HepG2 (cell line): ENCODE measurements around the gene GPC6. TPM values are rescaled to one million over a fixed set of nuclear protein-coding genes. Genes with fewer than 3 reads are reported as not detected.

Experiments
- ATAC-seq: fragments of 200-7000 bp; cut with Tn5 transposase; 3 replicates; pipeline ENCODE4 v1.9.1; 2020; ENCODE audit warnings: mild to moderate bottlenecking, moderate library complexity
- BruUV-seq: library from RNA; stranded (reverse); fragments of 400-500 nt; replicated peaks from 2 replicates; lab custom pipeline; 2021; lab: Mats Ljungman, UMichigan
- CTCF ChIA-PET: fragments of 300-600 bp; formaldehyde crosslinking; extraction: SDS; loops from one replicate; lab custom pipeline; 2021; ENCODE audit warnings: low total read pairs, inconsistent platforms, low intra/inter-chr PET ratio; lab: Yijun Ruan, JAX
- POLR2A ChIA-PET: fragments of 350-600 bp; sonication (Branson Sonifier 250); formaldehyde crosslinking; loops from one replicate; lab custom pipeline; 2020; ENCODE audit warnings: antibody characterized with exemption, inconsistent platforms; lab: Yijun Ruan, JAX
- DNase-seq: peaks from one replicate; pipeline ENCODE4 v3.0.0-alpha.2; 2015; ENCODE audit warnings: low spot score
- FAIRE-seq: peaks from 3 replicates; lab custom pipeline; 2011; peaks lifted over from hg19 to GRCh38; lab: Jason Lieb, UNC
- H2AFZ ChIP-seq: one replicate; pipeline ENCODE4 v1.6.1; 2011; ENCODE audit warnings: low read length, inconsistent platforms
- H3K27ac ChIP-seq: fragments of 300-600 bp; 3 replicates; pipeline ENCODE4 v1.8.0; 2011; ENCODE audit warnings: mixed run types, mild to moderate bottlenecking, mixed read lengths, low read length, inconsistent platforms; ENCODE audit not compliant: insufficient read depth; ENCODE audit errors: extremely low read length
- H3K27me3 ChIP-seq, 2 experiments: fragments of 200-600 bp in 1 of 2; 2 replicates in 1 of 2; 3 replicates in 1 of 2; pipeline versions ENCODE4 v1.6.0 to v1.8.0; 2011; ENCODE audit warnings: low read length in 2 of 2, mild to moderate bottlenecking in 2 of 2, moderate library complexity in 2 of 2, inconsistent platforms in 1 of 2; ENCODE audit not compliant: insufficient read depth in 2 of 2, control insufficient read depth in 1 of 2
- H3K36me3 ChIP-seq, 2 experiments: fragments of 200-600 bp in 1 of 2; replicated peaks in 1 of 2; 2 replicates in 1 of 2; 3 replicates in 1 of 2; pipeline versions ENCODE4 v1.5.1 to v1.8.0; 2011; ENCODE audit warnings: low read length in 2 of 2, inconsistent platforms in 1 of 2; ENCODE audit not compliant: insufficient read depth in 2 of 2, control insufficient read depth in 1 of 2
- H3K4me1 ChIP-seq: 2 replicates; pipeline ENCODE4 v1.5.1; 2012; ENCODE audit warnings: low read length, inconsistent platforms; ENCODE audit not compliant: insufficient read depth
- H3K4me2 ChIP-seq: 2 replicates; pipeline ENCODE4 v1.6.0; 2011; ENCODE audit warnings: low read depth, low read length, inconsistent platforms
- H3K4me3 ChIP-seq, 3 experiments: fragments of 200-600 bp in 1 of 3; sonication (generic), shearing (Covaris generic) in 1 of 3; replicated peaks in 1 of 3; 2 replicates each; pipeline ENCODE4 v1.5.1; 2011 to 2016; ENCODE audit warnings: low read length in 3 of 3, inconsistent platforms in 2 of 3, low read depth in 2 of 3, mild to moderate bottlenecking in 2 of 3, control low read depth in 1 of 3, mixed read lengths in 1 of 3; ENCODE audit not compliant: insufficient read depth in 1 of 3
- H3K79me2 ChIP-seq: one replicate; pipeline ENCODE4 v1.6.1; 2011; ENCODE audit warnings: low read length, inconsistent platforms; ENCODE audit not compliant: insufficient read depth
- H3K9ac ChIP-seq: 2 replicates; pipeline ENCODE4 v1.6.0; 2011; ENCODE audit warnings: mild to moderate bottlenecking, low read depth, low read length, inconsistent platforms; ENCODE audit not compliant: insufficient read depth
- H3K9me3 ChIP-seq: 2 replicates; pipeline ENCODE4 v1.5.1; 2012; ENCODE audit warnings: mild to moderate bottlenecking, low read length
- H4K20me1 ChIP-seq: 2 replicates; pipeline ENCODE4 v1.6.0; 2011; ENCODE audit warnings: inconsistent platforms, mild to moderate bottlenecking, low read length, moderate library complexity; ENCODE audit not compliant: insufficient read depth
- GATA4 ChIP-seq: sonication (generic); IDR thresholded peaks from 2 replicates; pipeline ENCODE4 v1.6.1; 2016; ENCODE audit warnings: antibody characterized with exemption, low read depth, borderline replicate concordance
- GLI4 ChIP-seq: sonication (generic); formaldehyde crosslinking; IDR thresholded peaks from 2 replicates; pipeline ENCODE4 v1.5.1; 2020; ENCODE audit warnings: missing genetic modification reagents, mild to moderate bottlenecking, moderate library complexity, borderline replicate concordance
- HDAC6 ChIP-seq: fragments of 200-600 bp; sonication (generic); IDR thresholded peaks from 2 replicates; pipeline ENCODE4 v1.7.0; 2017; ENCODE audit warnings: mild to moderate bottlenecking, antibody characterized with exemption, low read length, low read depth
- HMG20B ChIP-seq: conservative IDR thresholded peaks from 2 replicates; pipeline ENCODE4 v1.6.1; 2016; ENCODE audit warnings: missing genetic modification reagents, missing compliant biosample characterization
- HMGA1 ChIP-seq: sonication (generic); formaldehyde crosslinking; conservative IDR thresholded peaks from 2 replicates; pipeline ENCODE4 v1.4.0; 2020; ENCODE audit warnings: missing genetic modification reagents
- HMGXB4 ChIP-seq, 2 experiments: sonication (generic) in 1 of 2; formaldehyde crosslinking in 1 of 2; IDR thresholded peaks; 2 replicates each; pipeline versions ENCODE4 v1.4.0 to v1.6.1; 2018 to 2020; ENCODE audit warnings: missing genetic modification reagents in 2 of 2, borderline replicate concordance in 1 of 2, low read depth in 1 of 2, mild to moderate bottlenecking in 1 of 2, missing biosample characterization in 1 of 2
- HNRNPLL ChIP-seq: fragments of 200-400 bp; formaldehyde crosslinking; IDR thresholded peaks from 2 replicates; pipeline ENCODE4 v1.6.1; 2017; ENCODE audit warnings: mild to moderate bottlenecking, low read depth, low read length; ENCODE audit not compliant: poor library complexity, severe bottlenecking
- HOXA5 ChIP-seq: sonication (generic); formaldehyde crosslinking; IDR thresholded peaks from 2 replicates; pipeline ENCODE4 v1.4.0; 2020; ENCODE audit warnings: missing genetic modification reagents
- NRL ChIP-seq: sonication (generic); formaldehyde crosslinking; IDR thresholded peaks from 2 replicates; pipeline ENCODE4 v1.5.0; 2020; ENCODE audit warnings: missing genetic modification reagents, mild to moderate bottlenecking, moderate library complexity, borderline replicate concordance
- TOPORS ChIP-seq: sonication (generic); formaldehyde crosslinking; IDR thresholded peaks from 2 replicates; pipeline ENCODE4 v1.8.0; 2023; ENCODE audit warnings: mild to moderate bottlenecking, missing genetic modification reagents
- ZBTB37 ChIP-seq: sonication (generic); formaldehyde crosslinking; IDR thresholded peaks from 2 replicates; pipeline ENCODE4 v1.4.0; 2020; ENCODE audit warnings: mild to moderate bottlenecking, missing genetic modification reagents
- ZNF251 ChIP-seq: sonication (generic); formaldehyde crosslinking; IDR thresholded peaks from 2 replicates; pipeline ENCODE4 v1.9.0; 2021; ENCODE audit warnings: mild to moderate bottlenecking, missing genetic modification reagents
- WGBS: methylation state at CpG from one replicate; pipeline ENCODE4 v1.1.6; 2017; ENCODE audit warnings: low lambda C conversion rate; 5-methylcytosine and 5-hydroxymethylcytosine counted together
- in situ Hi-C: cut with HindIII; loops from 2 replicates; pipeline ENCODE4 v1.10.0; 2017; ENCODE audit warnings: low pct_unique_long_range_greater_than_20kb; ENCODE audit not compliant: extremely low pct_ligation_motif_present
- intact Hi-C: fragments of 100-400 bp; cut with micrococcal nuclease; formaldehyde crosslinking; loops from one replicate; pipeline ENCODE4 v1.10.0; 2022; ENCODE audit not compliant: unreplicated experiment
- polyA plus RNA-seq, 8 experiments: library from polyadenylated mRNA; depleted of rRNA in 3 of 8; stranded (reverse) in 7 of 8; unstranded in 1 of 8; fragments of >200 nt; fragmentation: Illumina TruSeq in 4 of 8; extraction: Trizol in 4 of 8; gene quantifications; 2 replicates each; pipeline versions ENCODE4 v1.2.1 to v1.2.3, GENCODE V29; 2011 to 2016; ENCODE audit warnings: low read depth in 4 of 8, missing spikeins in 1 of 8, mixed read lengths in 1 of 8; ENCODE audit not compliant: insufficient read depth in 1 of 8
- total RNA-seq, 5 experiments: library from RNA; depleted of rRNA; stranded (reverse); fragments of >200 nt; fragmentation: Illumina TruSeq; extraction: Trizol; gene quantifications; 2 replicates each; pipeline ENCODE4 v1.2.3, GENCODE V29; 2016; ENCODE audit warnings: low read depth in 1 of 5
- TF ChIP-seq, protein P1 (sequence below): IDR thresholded peaks from 2 replicates; pipeline ENCODE4 v1.6.1; 2012; ENCODE audit warnings: low read length, improper control_type of control experiment
- TF ChIP-seq, protein P2 (sequence below): sonication (generic); formaldehyde crosslinking; IDR thresholded peaks from 2 replicates; pipeline ENCODE4 v1.9.0; 2022; ENCODE audit warnings: missing genetic modification reagents, mild to moderate bottlenecking, borderline replicate concordance

The GPC6 gene
- total and polyA plus RNA-seq, 2 of the 13 experiments (the other 11 are each of a cell fraction or from before 2014, with no cell fraction given) = 24.5 to 33.9 TPM

DNA sequence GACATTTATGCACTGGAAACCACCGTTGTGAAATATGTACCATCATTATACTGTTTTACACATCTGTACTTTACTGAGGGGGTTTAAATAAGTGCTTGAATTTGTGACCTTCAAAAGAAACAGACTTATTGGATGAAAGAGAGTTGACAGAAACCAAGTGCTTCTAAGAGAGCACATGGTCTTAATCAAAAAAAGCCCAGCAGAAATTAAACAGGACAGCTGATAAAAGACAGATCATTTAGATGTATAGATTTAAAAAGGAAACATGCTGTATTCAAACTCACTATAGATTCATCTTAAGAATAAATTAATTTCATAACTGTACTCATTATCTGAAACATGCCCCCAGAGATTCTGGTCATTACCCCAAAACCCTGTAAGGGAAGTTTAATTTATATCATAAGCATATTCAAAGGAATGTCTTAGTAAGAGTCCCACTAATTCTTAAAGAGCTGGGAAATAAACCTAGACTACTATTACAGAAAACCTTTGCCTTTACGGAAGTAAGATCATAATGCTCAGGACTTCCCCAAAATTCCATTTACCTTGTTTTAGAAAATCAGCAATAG lies 831.1 kb downstream of the GPC6 start (continued):
- TF ChIP-seq, protein P1, sequence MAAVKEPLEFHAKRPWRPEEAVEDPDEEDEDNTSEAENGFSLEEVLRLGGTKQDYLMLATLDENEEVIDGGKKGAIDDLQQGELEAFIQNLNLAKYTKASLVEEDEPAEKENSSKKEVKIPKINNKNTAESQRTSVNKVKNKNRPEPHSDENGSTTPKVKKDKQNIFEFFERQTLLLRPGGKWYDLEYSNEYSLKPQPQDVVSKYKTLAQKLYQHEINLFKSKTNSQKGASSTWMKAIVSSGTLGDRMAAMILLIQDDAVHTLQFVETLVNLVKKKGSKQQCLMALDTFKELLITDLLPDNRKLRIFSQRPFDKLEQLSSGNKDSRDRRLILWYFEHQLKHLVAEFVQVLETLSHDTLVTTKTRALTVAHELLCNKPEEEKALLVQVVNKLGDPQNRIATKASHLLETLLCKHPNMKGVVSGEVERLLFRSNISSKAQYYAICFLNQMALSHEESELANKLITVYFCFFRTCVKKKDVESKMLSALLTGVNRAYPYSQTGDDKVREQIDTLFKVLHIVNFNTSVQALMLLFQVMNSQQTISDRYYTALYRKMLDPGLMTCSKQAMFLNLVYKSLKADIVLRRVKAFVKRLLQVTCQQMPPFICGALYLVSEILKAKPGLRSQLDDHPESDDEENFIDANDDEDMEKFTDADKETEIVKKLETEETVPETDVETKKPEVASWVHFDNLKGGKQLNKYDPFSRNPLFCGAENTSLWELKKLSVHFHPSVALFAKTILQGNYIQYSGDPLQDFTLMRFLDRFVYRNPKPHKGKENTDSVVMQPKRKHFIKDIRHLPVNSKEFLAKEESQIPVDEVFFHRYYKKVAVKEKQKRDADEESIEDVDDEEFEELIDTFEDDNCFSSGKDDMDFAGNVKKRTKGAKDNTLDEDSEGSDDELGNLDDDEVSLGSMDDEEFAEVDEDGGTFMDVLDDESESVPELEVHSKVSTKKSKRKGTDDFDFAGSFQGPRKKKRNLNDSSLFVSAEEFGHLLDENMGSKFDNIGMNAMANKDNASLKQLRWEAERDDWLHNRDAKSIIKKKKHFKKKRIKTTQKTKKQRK = no peak
- TF ChIP-seq NRL (no peak), HMGXB4 (CRISPR knock-in tag; IDR thresholded peaks at IDR 0.05; ENCODE audit: borderline replicate concordance in 1 of 2, low read depth in 1 of 2) (no peak), HNRNPLL (no peak)

DNA sequence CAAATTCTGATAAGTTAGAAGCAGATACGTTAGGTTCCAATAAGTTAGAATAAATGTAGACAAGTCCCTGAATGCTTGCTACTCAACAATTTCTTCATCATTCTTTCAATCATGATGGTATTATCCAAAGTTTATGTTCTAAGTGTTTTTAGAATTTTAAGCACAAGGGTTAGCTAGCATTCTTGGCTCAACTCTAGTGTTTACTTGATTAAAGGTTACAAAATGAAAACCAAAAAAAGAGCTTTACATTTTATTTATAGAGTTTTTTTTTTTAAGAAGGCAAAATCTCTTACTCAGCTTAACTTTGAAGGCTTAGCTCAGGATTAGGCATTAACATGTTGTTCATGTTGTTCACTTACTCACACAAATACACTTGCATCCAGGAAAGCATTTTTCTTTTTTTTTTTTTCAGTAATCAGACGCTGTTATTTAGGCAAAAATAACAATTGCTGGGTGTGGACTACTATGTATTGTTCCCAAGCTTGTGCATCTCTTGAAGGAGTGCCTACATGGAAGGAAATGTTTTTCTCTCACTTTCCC lies 832.3 kb downstream of the GPC6 start:
- no TSS peak for BruUV-seq
- intact Hi-C loops = no loop called here
- TF ChIP-seq HMG20B (CRISPR knock-in tag) (no peak), HDAC6 (no peak), HOXA5 (CRISPR knock-in tag) (no peak), ZBTB37 (CRISPR knock-in tag) (no peak), TOPORS (CRISPR knock-in tag) (no peak), GLI4 (CRISPR knock-in tag) (no peak), GATA4 (no peak), HMGA1 (CRISPR knock-in tag) (no peak), ZNF251 (CRISPR knock-in tag) (no peak)
- TF ChIP-seq, protein P2, sequence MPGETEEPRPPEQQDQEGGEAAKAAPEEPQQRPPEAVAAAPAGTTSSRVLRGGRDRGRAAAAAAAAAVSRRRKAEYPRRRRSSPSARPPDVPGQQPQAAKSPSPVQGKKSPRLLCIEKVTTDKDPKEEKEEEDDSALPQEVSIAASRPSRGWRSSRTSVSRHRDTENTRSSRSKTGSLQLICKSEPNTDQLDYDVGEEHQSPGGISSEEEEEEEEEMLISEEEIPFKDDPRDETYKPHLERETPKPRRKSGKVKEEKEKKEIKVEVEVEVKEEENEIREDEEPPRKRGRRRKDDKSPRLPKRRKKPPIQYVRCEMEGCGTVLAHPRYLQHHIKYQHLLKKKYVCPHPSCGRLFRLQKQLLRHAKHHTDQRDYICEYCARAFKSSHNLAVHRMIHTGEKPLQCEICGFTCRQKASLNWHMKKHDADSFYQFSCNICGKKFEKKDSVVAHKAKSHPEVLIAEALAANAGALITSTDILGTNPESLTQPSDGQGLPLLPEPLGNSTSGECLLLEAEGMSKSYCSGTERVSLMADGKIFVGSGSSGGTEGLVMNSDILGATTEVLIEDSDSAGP (CRISPR knock-in tag) = no peak

More for the DNA sequence above, 832.3 kb downstream of the GPC6 start:
- no peak overlapping the region for H2AFZ ChIP-seq
- no peak for DNase-seq
- H3K27ac ChIP-seq = no peak overlapping the region
- 92% methylated on average over 2 of the region's 2 CpGs for whole genome bisulfite sequencing
- no peak for ATAC-seq
- in situ Hi-C loops = no loop called here
- POLR2A ChIA-PET = no interaction called here
- no peaks in the 10 kb centered on the region for H3K79me2 ChIP-seq
- no peaks in the 10 kb centered on the region for H3K36me3 ChIP-seq
- H3K9me3 ChIP-seq = no peaks in the 10 kb centered on the region
- no peak overlapping the region for H3K4me3 ChIP-seq
- no peaks in the 10 kb centered on the region for H4K20me1 ChIP-seq
- CTCF ChIA-PET = no interaction called here
- no peak overlapping the region for H3K4me2 ChIP-seq
- H3K9ac ChIP-seq = no peak overlapping the region
- H3K4me1 ChIP-seq = no peaks in the 10 kb centered on the region
- H3K27me3 ChIP-seq = no peaks in the 10 kb centered on the region
- FAIRE-seq = no peak
